Fibroblast of lung (primary cell): ENCODE data around the gene CDHR2.

ENCODE experiments used
- EZH2 ChIP-seq: IDR thresholded peaks from 2 replicates; pipeline ENCODE4 v1.5.1; 2012; ENCODE audit warnings: low read length, control low read depth, mild to moderate bottlenecking; ENCODE audit errors: missing control alignments
- TF ChIP-seq, protein P1 (sequence below), 2 donors: IDR thresholded peaks in 1 of 2; conservative IDR thresholded peaks in 1 of 2; 1 replicate in 1 of 2; 2 replicates in 1 of 2; pipeline ENCODE4 v1.5.1; 2011 to 2012; ENCODE audit warnings: low read length in 2 of 2, control low read depth in 1 of 2, inconsistent platforms in 1 of 2, low read depth in 1 of 2, mild to moderate bottlenecking in 1 of 2

DNA sequence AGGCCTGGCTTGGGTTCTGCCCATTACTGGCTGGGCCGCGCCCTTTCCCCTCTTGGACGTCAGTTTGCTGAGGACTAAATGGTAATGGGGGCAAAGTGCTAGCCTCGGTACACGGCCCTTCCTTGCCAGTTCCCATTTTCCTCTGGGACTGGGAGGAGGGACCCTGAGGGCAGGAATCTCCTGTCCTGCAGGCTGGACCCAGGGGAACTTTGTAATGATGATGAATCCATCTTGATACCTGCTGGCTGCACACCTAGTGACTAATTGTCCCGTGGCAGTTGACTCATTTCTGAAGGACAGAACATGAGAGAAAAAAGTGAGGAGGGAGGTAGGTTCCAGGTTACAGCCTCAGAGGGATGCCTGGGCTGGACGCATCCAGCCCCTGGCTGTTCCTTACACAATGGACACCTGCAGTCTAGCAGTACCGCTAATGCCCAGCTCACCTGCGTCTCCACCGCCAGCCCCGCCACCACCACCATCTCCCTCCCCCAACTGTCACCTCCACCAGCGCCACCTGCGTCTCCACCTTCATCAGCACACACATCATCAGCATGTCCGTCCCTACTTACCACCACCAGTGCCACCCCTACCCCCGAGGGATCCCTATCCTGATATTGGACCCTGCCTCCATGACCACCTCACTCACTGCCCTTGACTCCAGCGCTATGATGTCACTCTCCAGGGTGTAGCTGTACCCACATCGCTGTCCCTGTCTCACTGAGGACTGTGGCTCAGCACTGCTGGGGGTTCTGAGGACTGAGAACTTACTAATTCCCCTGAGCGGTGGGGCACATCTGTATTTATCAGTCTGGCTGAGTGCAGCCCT is 4.3 kb downstream of the CDHR2 start:
- TF ChIP-seq, protein P1, sequence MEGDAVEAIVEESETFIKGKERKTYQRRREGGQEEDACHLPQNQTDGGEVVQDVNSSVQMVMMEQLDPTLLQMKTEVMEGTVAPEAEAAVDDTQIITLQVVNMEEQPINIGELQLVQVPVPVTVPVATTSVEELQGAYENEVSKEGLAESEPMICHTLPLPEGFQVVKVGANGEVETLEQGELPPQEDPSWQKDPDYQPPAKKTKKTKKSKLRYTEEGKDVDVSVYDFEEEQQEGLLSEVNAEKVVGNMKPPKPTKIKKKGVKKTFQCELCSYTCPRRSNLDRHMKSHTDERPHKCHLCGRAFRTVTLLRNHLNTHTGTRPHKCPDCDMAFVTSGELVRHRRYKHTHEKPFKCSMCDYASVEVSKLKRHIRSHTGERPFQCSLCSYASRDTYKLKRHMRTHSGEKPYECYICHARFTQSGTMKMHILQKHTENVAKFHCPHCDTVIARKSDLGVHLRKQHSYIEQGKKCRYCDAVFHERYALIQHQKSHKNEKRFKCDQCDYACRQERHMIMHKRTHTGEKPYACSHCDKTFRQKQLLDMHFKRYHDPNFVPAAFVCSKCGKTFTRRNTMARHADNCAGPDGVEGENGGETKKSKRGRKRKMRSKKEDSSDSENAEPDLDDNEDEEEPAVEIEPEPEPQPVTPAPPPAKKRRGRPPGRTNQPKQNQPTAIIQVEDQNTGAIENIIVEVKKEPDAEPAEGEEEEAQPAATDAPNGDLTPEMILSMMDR (conservative IDR thresholded peaks at IDR 0.05 in 1 of 2, IDR thresholded peaks at IDR 0.05 in 1 of 2; ENCODE audit: low read depth in 1 of 2, low read length in 2 of 2): no peak
- TF ChIP-seq EZH2: no peak
